Skin epidermis (tissue), 12 donors: ENCODE measurements around the gene RNU6-7.

Source experiments
- H3K27ac ChIP-seq, 21 experiments: fragments of 200-600 bp; sonication (generic) in 11 of 21; one replicate each; pipeline ENCODE4 v1.5.0; 2020; ENCODE audit warnings: mild to moderate bottlenecking in 3 of 21, inconsistent platforms in 2 of 21, moderate library complexity in 2 of 21
- H3K4me3 ChIP-seq, 7 experiments: fragments of 200-600 bp; sonication (generic) in 2 of 7; one replicate each; pipeline ENCODE4 v1.5.0; 2020; ENCODE audit warnings: inconsistent platforms in 2 of 7, mild to moderate bottlenecking in 2 of 7, moderate library complexity in 1 of 7

The RNU6-7 gene

GRCh38 chr14:32201816-32202490, at the start of gene RNU6-7:
TSS of gene RNU6-7 (plus strand) at chr14:32202045.
- peak within 1 kb of the TSS; percentile 33 to 74 (median 56) for H3K4me3 ChIP-seq

DNA sequence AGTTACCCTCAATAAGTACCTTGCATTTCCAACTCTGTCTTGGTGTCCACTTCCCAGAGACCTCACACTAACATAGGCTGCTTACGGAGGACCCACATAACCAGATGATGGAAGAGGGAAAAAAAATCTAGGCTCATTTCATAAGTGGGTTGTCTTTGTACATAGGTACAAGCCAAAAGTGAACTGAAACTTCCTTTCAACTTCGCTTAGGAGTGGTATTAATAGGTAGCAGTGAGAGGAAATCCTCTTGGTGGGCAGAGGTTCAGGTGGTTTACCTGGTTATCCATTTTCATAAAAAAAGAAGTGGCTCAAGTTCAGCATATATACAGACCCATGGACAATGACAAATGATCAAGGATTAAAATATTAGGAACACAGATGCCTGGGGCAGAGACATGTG, 35.8 kb upstream of the RNU6-7 start:
- Histone ChIP-seq H3K27ac (no peak overlapping the region), H3K4me3 (no peak overlapping the region)

More at GRCh38 chr14:32201816-32202490, at the start of gene RNU6-7:
- H3K27ac ChIP-seq: peak within 1 kb of the TSS in 16 of 21 experiments; percentile 16 to 93 (median 84)

DNA sequence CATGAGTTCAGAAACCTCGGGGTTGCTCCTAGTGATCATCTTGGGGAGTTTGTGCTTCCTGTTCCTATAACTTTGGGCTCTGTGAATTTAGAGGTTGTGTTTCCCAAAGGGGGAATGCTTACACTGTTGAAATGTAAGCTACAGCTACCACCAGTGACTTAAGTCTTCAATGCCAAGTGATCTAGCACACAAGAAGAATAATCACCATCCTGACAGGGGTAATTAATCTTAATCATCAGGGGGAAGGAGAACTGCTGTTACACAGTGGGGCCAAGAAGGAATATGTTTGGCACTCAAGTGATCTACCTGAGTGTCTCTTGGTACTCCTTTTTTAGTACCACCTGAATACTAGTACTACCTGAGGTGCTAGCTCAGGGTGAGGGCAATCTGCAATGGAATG, 34.9 kb upstream of the RNU6-7 start:
- Histone ChIP-seq H3K4me3 (no peak overlapping the region), H3K27ac (no peak overlapping the region)

GRCh38 chr14:32167907-32168306, 33.9 kb upstream of the RNU6-7 start:
- no peak overlapping the region for H3K27ac ChIP-seq

GRCh38 chr14:32169191-32169590, 32.7 kb upstream of the RNU6-7 start:
- no peak overlapping the region for H3K4me3 ChIP-seq

More at GRCh38 chr14:32167907-32168306, 33.9 kb upstream of the RNU6-7 start:
- H3K4me3 ChIP-seq: no peak overlapping the region

GRCh38 chr14:32171469-32171868, 30.4 kb upstream of the RNU6-7 start:
- Histone ChIP-seq H3K27ac (no peak overlapping the region), H3K4me3 (no peak overlapping the region)

More at GRCh38 chr14:32169191-32169590, 32.7 kb upstream of the RNU6-7 start:
- H3K27ac ChIP-seq: no peak overlapping the region

DNA sequence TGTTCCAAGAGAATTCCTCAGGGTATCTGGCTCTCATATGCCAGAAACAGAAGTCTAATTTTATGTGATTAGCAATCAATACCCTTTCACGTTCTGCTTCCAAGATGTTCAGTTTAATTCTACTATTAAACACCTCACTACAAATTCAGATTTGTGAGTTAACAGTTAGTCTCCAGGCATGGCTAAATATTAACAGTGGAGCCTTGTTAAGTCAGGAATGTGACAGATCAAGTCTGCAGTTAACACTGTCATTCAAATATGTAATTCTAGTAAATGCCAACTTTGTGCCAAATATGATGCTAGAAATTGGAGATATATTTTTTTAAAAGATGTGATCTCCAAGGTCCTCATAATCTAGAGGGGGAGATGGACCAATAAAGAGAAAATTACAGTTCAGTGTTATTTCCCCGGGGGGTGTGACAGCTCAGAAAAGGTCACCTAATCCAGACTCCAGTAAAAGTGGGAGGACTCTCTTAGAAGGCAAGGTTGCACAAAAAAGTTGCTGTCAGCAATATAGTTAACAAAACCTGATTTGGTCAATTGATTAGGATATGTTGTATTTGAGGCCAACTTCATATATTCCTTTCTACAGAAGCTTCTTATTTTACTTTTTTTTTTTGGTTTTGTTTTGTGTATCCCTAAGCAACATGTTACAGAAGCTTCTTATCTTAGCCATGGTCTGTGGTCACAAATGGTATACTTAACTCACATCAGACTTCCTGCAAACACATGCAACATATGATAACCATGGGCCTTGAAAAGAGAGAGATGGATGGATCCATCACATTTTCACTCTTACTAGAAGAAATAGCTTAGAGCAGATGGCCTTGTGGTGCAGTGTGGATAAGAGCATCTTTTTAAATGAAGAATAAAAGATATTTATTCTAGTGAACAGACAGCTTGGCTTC, 18.4 kb upstream of the RNU6-7 start:
- Histone ChIP-seq H3K27ac (no peak overlapping the region), H3K4me3 (no peak overlapping the region)

- Histone ChIP-seq H3K27ac (no peak overlapping the region), H3K4me3 (no peak overlapping the region)
Measured at GRCh38 chr14:32185097-32185496, 16.7 kb upstream of the RNU6-7 start.

- Histone ChIP-seq H3K27ac (no peak overlapping the region), H3K4me3 (no peak overlapping the region)
Measured at GRCh38 chr14:32186248-32186647, 15.6 kb upstream of the RNU6-7 start.

GRCh38 chr14:32189811-32190210, 12.0 kb upstream of the RNU6-7 start:
- Histone ChIP-seq H3K27ac (no peak overlapping the region), H3K4me3 (no peak overlapping the region)

DNA sequence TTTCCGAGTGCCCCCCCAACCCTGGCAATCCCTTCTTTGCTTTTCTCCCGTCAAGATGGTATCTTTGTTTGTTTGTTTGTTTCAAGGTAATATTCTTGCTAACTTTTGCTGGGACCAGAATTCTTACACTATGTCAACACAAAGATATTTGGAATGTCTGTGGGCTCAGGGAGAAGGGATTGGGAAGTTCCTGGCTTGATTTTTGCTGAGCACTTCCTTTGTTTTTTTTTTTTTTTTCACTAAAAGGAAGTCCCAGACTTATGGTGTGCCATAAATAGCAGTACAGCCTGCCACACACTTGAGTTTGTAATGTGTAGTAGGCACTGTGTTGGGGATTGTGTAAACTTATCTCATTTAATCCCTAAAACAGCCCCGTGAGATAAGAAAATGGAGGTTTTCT, 11.2 kb upstream of the RNU6-7 start:
- Histone ChIP-seq H3K27ac (no peak overlapping the region), H3K4me3 (no peak overlapping the region)

DNA sequence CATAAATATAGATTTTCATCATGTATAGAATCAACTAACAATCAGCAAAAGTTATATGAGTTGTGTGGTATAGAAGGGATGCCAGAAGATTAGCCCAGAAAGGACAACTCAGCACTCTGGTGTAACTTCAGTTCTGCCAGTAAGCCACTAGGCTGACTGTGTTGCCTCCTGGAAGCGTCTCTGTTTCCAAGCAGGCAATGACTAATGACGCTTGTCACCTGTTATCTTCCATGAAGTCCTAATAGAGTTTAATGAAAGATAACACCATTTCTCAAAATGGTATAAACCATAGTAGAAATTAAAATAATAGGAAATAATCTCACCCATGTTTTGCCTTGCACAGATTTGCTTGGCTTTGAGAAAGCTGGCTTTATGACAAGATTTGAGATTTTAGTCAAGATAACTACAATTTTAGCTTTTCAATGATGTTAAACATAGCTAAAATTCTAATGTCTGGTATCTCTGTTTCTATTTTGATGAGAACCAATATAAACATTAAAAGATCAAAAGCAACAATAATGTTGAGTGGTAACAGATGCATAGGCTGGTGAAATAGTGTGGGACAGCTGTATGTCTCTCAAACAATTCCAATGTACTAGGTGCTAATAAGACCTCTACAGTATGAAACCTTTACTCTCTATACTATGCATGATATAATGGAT, 9.0 kb upstream of the RNU6-7 start:
- H3K4me3 ChIP-seq: no peak overlapping the region
- H3K27ac ChIP-seq: no peak overlapping the region

DNA sequence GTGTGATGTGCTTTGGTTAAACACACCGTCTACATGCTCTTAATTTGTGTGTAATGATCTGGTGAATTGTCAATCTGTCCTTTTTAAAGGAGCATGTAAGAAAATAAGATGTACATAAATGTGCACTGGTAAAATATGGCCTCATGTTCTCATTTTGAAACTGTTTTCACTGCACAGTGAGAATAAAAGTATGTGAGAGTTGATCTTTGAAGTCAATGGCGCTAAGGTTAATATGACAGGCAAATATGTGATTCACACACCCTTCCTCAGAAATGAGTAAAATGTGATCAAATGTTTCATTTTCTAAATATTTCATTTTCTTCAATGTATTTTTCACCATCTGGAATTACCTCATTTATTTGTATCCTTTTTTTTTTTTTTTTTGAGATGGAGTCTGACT, 8.3 kb upstream of the RNU6-7 start:
- Histone ChIP-seq H3K4me3 (no peak overlapping the region), H3K27ac (no peak overlapping the region)

DNA sequence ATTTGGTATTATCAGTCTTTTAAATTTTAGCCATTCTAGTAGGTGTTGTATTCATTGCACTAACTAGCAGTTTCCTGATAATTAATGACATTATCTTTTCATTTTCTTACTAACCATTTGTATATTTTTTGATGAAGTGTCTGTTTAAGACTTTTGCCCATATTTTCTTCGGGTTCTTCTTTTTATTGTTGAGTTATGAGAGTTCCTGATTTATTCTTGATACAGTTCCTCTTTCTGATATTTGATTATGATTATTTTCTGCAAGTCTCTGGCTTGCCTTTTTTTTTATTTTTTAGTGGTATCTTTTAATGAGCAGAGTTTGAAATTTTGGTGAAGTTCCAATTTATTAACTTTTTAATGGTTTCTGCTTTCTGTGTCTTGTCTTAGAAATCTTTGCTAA, 6.2 kb upstream of the RNU6-7 start:
- Histone ChIP-seq H3K4me3 (no peak overlapping the region), H3K27ac (no peak overlapping the region)

DNA sequence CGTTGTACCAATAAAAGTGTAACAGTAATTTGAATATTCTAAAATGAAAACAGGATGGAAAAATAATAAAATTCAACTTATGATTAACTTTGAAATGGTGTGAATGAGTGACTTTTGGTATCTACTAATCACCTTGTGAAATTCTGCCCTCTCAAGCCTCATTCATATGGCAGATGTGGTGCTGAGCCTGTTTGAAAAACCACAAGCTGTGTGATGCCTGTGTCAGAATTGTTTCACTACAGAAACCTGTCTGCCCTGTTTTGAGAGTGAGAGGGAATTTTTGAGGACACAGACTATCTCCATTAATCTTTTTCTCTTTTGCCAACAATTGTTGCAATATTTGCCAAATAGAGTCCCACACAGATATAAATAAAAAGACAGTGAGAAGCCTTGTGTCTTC, 3.9 kb upstream of the RNU6-7 start:
- Histone ChIP-seq H3K27ac (no peak overlapping the region), H3K4me3 (no peak overlapping the region)

- H3K4me3 ChIP-seq: peak overlapping the region; percentile 33 to 74 (median 56)
- peak overlapping the region in 4 of 21 experiments; percentile 41 to 91 (median 79) for H3K27ac ChIP-seq
Measured at GRCh38 chr14:32200368-32201192, 1.3 kb upstream of the RNU6-7 start.

- peak overlapping the region; percentile 33 to 74 (median 56) for H3K4me3 ChIP-seq
- peak overlapping the region in 15 of 21 experiments; percentile 9 to 91 (median 69) for H3K27ac ChIP-seq
Measured at GRCh38 chr14:32201193-32201815, 541 bp upstream of the RNU6-7 start.

- Histone ChIP-seq H3K4me3 (peak overlapping the region; percentile 33 to 74 (median 56)), H3K27ac (peak overlapping the region in 12 of 21 experiments; percentile 10 to 93 (median 86))
Measured at GRCh38 chr14:32202491-32202997, 699 bp downstream of the RNU6-7 start.
